Spleen (tissue), 11 donors: ENCODE data around the gene PNN. TPM values are rescaled to one million over a fixed set of nuclear protein-coding genes. Genes with fewer than 3 reads are reported as not detected.
"Not testable (repeated sequence)": the region's sequence is repeated elsewhere in the genome, so short reads cannot be mapped to it uniquely, and the experiment has no call there.

ENCODE experiments used
- DNase-seq: peaks from one replicate; pipeline ENCODE4 v3.0.0-alpha.2; 2020
- H3K27ac ChIP-seq, 8 donors: fragments of 200-600 bp; sonication (generic) in 7 of 8; 1 replicate in 4 of 8; 2 replicates in 4 of 8; pipeline versions ENCODE4 v1.5.0 to v1.8.0; 2016 to 2021; ENCODE audit warnings: inconsistent platforms in 4 of 8, mild to moderate bottlenecking in 4 of 8, moderate library complexity in 1 of 8
- H3K27me3 ChIP-seq, 7 donors: fragments of 200-600 bp; sonication (generic) in 6 of 7; replicated peaks in 1 of 7; 1 replicate in 4 of 7; 2 replicates in 3 of 7; pipeline versions ENCODE4 v1.5.0 to v1.8.0; 2016 to 2021; ENCODE audit warnings: inconsistent platforms in 3 of 7, mild to moderate bottlenecking in 1 of 7
- H3K36me3 ChIP-seq, 6 donors: fragments of 200-600 bp; sonication (generic) in 5 of 6; 1 replicate in 4 of 6; 2 replicates in 2 of 6; pipeline versions ENCODE4 v1.5.0 to v1.8.0; 2016 to 2021; ENCODE audit warnings: inconsistent platforms in 2 of 6
- H3K4me1 ChIP-seq, 6 donors: fragments of 200-600 bp; sonication (generic) in 5 of 6; 1 replicate in 3 of 6; 2 replicates in 3 of 6; pipeline versions ENCODE4 v1.5.0 to v1.8.0; 2016 to 2021; ENCODE audit warnings: inconsistent platforms in 3 of 6
- H3K4me3 ChIP-seq, 8 donors: fragments of 200-600 bp; sonication (generic) in 7 of 8; 1 replicate in 4 of 8; 2 replicates in 4 of 8; pipeline versions ENCODE4 v1.5.0 to v1.8.0; 2016 to 2021; ENCODE audit warnings: inconsistent platforms in 4 of 8, mild to moderate bottlenecking in 4 of 8, moderate library complexity in 2 of 8
- H3K9me3 ChIP-seq, 8 donors: fragments of 200-600 bp; sonication (generic) in 7 of 8; 1 replicate in 4 of 8; 2 replicates in 4 of 8; pipeline versions ENCODE4 v1.5.0 to v1.8.0; 2016 to 2021; ENCODE audit warnings: inconsistent platforms in 4 of 8
- CTCF ChIP-seq, 11 experiments: fragments of 200-600 bp in 7 of 11; fragments of 450-650 bp in 4 of 11; sonication (generic) in 4 of 11; IDR thresholded peaks in 8 of 11; conservative IDR thresholded peaks in 3 of 11; 1 replicate in 7 of 11; 2 replicates in 4 of 11; pipeline versions ENCODE4 v1.4.0 to v1.8.0; 2016 to 2021; ENCODE audit warnings: antibody characterized with exemption in 11 of 11, inconsistent platforms in 4 of 11, mild to moderate bottlenecking in 1 of 11
- POLR2A ChIP-seq, 3 donors: fragments of 450-650 bp; IDR thresholded peaks; one replicate each; pipeline ENCODE4 v1.5.1; 2017; ENCODE audit warnings: antibody characterized with exemption in 3 of 3, mild to moderate bottlenecking in 1 of 3
- POLR2AphosphoS5 ChIP-seq, 3 donors: sonication (generic); formaldehyde crosslinking; IDR thresholded peaks; one replicate each; pipeline ENCODE4 v1.5.1; 2017; ENCODE audit warnings: antibody characterized with exemption in 3 of 3
- WGBS, 5 donors: extraction: QIAGEN DNeasy Blood & Tissue Kit in 3 of 5; methylation state at CpG; one replicate each; pipeline versions ENCODE4 v1.1.5 to v1.1.7; 2013 to 2018; 5-methylcytosine and 5-hydroxymethylcytosine counted together
- intact Hi-C: fragments of 100-400 bp; cut with DNase I; formaldehyde crosslinking; loops from one replicate; pipeline ENCODE4 v1.15.0; 2023; ENCODE audit warnings: low total_unique reads
- polyA plus RNA-seq, 3 donors: library from polyadenylated mRNA; stranded (reverse); fragments of 200-250 nt; gene quantifications; one replicate each; pipeline ENCODE4 v1.2.1, GENCODE V29; 2013
- total RNA-seq, 7 donors: library from RNA; depleted of rRNA in 3 of 7; stranded (reverse); fragments of >200 nt in 3 of 7; fragmentation: NEBNext Ultra II Directional in 4 of 7; extraction: Animal tissue kit (Norgen Biotek cat#: 25700) in 4 of 7; gene quantifications; one replicate each; pipeline versions ENCODE4 v1.1.0 to v1.2.1, GENCODE V29; 2016 to 2021
- donor health status: healthy with polysubstance abuse.
- donor health status: DM: no; HTN: no; CAD: no; lungs with moderate emphysema.
- donor health status: DM: no; HTN: no; CAD: no.
- donor health status: Bipolar disorder and iron deficiency.
- donor health status: healthy.
- donor health status: DM: no; HTN: no; CAD: no.
- donor health status: DM: yes; HTN: yes; CAD: no.

The PNN gene
- total and polyA plus RNA-seq, 10 donors = 38.1 to 79.7 (median 60.7) TPM

- Histone ChIP-seq H3K27ac (no peak overlapping the region), H3K4me1 (no peaks in the 10 kb centered on the region), H3K4me3 (no peak overlapping the region), H3K9me3 (no peaks in the 10 kb centered on the region), H3K27me3 (no peaks in the 10 kb centered on the region), H3K36me3 (no peaks in the 10 kb centered on the region)
- no peak for DNase-seq
- TF ChIP-seq CTCF (IDR thresholded peaks at IDR 0.05 in 8 of 11, conservative IDR thresholded peaks at IDR 0.05 in 3 of 11) (no peak), POLR2A (IDR thresholded peaks at IDR 0.05) (no peak), POLR2AphosphoS5 (IDR thresholded peaks at IDR 0.05) (no peak)
- intact Hi-C loops = no loop called here
- 70 to 82% (median 76%) methylated on average over 5 of the region's 5 CpGs for WGBS, 5 donors
These were observed 43.2 kb downstream of the PNN start for GRCh38 chr14:39218171-39218769.

GRCh38 chr14:39219075-39219499, 44.0 kb downstream of the PNN start:
- WGBS, 5 donors = 50 to 61% (median 54%) methylated on average over 3 of the region's 3 CpGs
- Histone ChIP-seq H3K27ac (no peak overlapping the region), H3K27me3 (no peaks in the 10 kb centered on the region), H3K4me1 (no peaks in the 10 kb centered on the region), H3K4me3 (no peak overlapping the region), H3K9me3 (no peaks in the 10 kb centered on the region), H3K36me3 (no peaks in the 10 kb centered on the region)
- TF ChIP-seq POLR2AphosphoS5 (IDR thresholded peaks at IDR 0.05) (no peak), POLR2A (IDR thresholded peaks at IDR 0.05) (no peak), CTCF (IDR thresholded peaks at IDR 0.05 in 8 of 11, conservative IDR thresholded peaks at IDR 0.05 in 3 of 11) (no peak)
- no peak for DNase-seq
- intact Hi-C loops = no loop called here

- H3K4me1 ChIP-seq, DNase-seq, intact Hi-C loops, H3K27me3 ChIP-seq, H3K9me3 ChIP-seq, H3K4me3 ChIP-seq, H3K27ac ChIP-seq, H3K36me3 ChIP-seq: not testable (repeated sequence)
- 92 to 100% (median 97%) methylated on average over 1 of the region's 1 CpG for WGBS, 5 donors
These were observed 45.4 kb downstream of the PNN start for GRCh38 chr14:39220473-39220872.

GRCh38 chr14:39228044-39228443, 53.0 kb downstream of the PNN start:
- DNase-seq = no peak
- TF ChIP-seq POLR2A (IDR thresholded peaks at IDR 0.05) = no peak
- TF ChIP-seq CTCF (IDR thresholded peaks at IDR 0.05 in 8 of 11, conservative IDR thresholded peaks at IDR 0.05 in 3 of 11) = no peak
- no peak for TF ChIP-seq POLR2AphosphoS5 (IDR thresholded peaks at IDR 0.05)
- peak overlapping the region in 2 of 8 donors; percentile 68 to 73 for H3K27ac ChIP-seq
- H3K9me3 ChIP-seq = no peaks in the 10 kb centered on the region
- H3K4me1 ChIP-seq = peaks cover 0 to 41% (median 13%) of the 10 kb centered on the region in 6 donors
- WGBS, 5 donors = 86 to 96% (median 91%) methylated on average over 3 of the region's 3 CpGs
- H3K4me3 ChIP-seq = no peak overlapping the region
- intact Hi-C loops = no loop called here
- H3K36me3 ChIP-seq = no peaks in the 10 kb centered on the region
- no peaks in the 10 kb centered on the region for H3K27me3 ChIP-seq
